A549 (cell line): ENCODE measurements around the gene SMTN. TPM values are rescaled to one million over a fixed set of nuclear protein-coding genes. Genes with fewer than 3 reads are reported as not detected.

Source experiments
- ATAC-seq, 2 experiments: fragments of 200-7000 bp in 1 of 2; fragments of >200 bp in 1 of 2; cut with Nextera tagmentation in 1 of 2; cut with Tn5 transposase in 1 of 2; 3 replicates each; pipeline versions ENCODE4 v1.8.0 to v1.9.1; 2018 to 2020; ENCODE audit warnings: mild to moderate bottlenecking in 1 of 2, moderate library complexity in 1 of 2
- CTCF ChIA-PET: fragments of 300-600 bp; sonication (Branson Sonifier 250); formaldehyde crosslinking; extraction: SDS; loops from one replicate; lab custom pipeline; 2021; ENCODE audit warnings: antibody characterized with exemption, inconsistent platforms; lab: Yijun Ruan, JAX
- POLR2A ChIA-PET: fragments of 350-600 bp; formaldehyde crosslinking; extraction: SDS; loops from one replicate; lab custom pipeline; 2021; ENCODE audit warnings: antibody characterized with exemption, inconsistent platforms; lab: Yijun Ruan, JAX
- DNase-seq, 2 experiments: peaks; one replicate each; pipeline versions ENCODE4 v3.0.0 to v3.0.0-alpha.2; 2011 to 2016; ENCODE audit warnings: low read depth in 1 of 2, low spot score in 1 of 2
- FAIRE-seq: peaks from 2 replicates; lab custom pipeline; 2011; peaks lifted over from hg19 to GRCh38; lab: Jason Lieb, UNC
- H3K27ac ChIP-seq, 2 experiments: fragments of >200 bp; sonication (Bioruptor Twin); formaldehyde crosslinking; 3 replicates each; pipeline ENCODE4 v1.5.1; 2016 to 2017
- H3K4me1 ChIP-seq: fragments of >200 bp; sonication (Bioruptor Twin); formaldehyde crosslinking; 3 replicates; pipeline ENCODE4 v1.6.1; 2016
- H3K4me2 ChIP-seq: fragments of >200 bp; sonication (Bioruptor Twin); formaldehyde crosslinking; 3 replicates; pipeline ENCODE4 v1.6.1; 2016
- H3K4me3 ChIP-seq: fragments of >200 bp; sonication (Bioruptor Twin); formaldehyde crosslinking; 3 replicates; pipeline ENCODE4 v1.5.1; 2016
- H3K9me3 ChIP-seq: fragments of >200 bp; sonication (Bioruptor Twin); formaldehyde crosslinking; 3 replicates; pipeline ENCODE4 v1.6.1; 2016
- CHD2 ChIP-seq: fragments of 150-350 bp; IDR thresholded peaks from 2 replicates; pipeline ENCODE4 v1.6.1; 2014; ENCODE audit warnings: low read length; ENCODE audit not compliant: partially characterized antibody
- CHD4 ChIP-seq: fragments of 200-600 bp; sonication (generic); IDR thresholded peaks from 2 replicates; pipeline ENCODE4 v1.6.1; 2016; ENCODE audit warnings: antibody characterized with exemption, mild to moderate bottlenecking, borderline replicate concordance
- EP300 ChIP-seq, 2 experiments: fragments of >200 bp; sonication (Bioruptor Twin); formaldehyde crosslinking; IDR thresholded peaks; 2 replicates in 1 of 2; 3 replicates in 1 of 2; pipeline ENCODE4 v1.6.1; 2016 to 2017
- GATA3 ChIP-seq: IDR thresholded peaks from 2 replicates; pipeline ENCODE4 v1.6.1; 2012; ENCODE audit warnings: borderline replicate concordance
- HOXA7 ChIP-seq: fragments of 250-450 bp; sonication (Bioruptor Pico); IDR thresholded peaks from 2 replicates; pipeline ENCODE4 v1.5.0; 2020; ENCODE audit warnings: mild to moderate bottlenecking, moderate library complexity
- JUN ChIP-seq, 2 experiments: fragments of >200 bp; sonication (Bioruptor Twin); formaldehyde crosslinking; IDR thresholded peaks; 2 replicates in 1 of 2; 3 replicates in 1 of 2; pipeline ENCODE4 v1.6.1; 2016 to 2017
- JUNB ChIP-seq: fragments of >200 bp; sonication (Bioruptor Twin); formaldehyde crosslinking; IDR thresholded peaks from 2 replicates; pipeline ENCODE4 v1.6.1; 2016
- NPAS2 ChIP-seq: fragments of 250-450 bp; sonication (Bioruptor Pico); IDR thresholded peaks from 2 replicates; pipeline ENCODE4 v1.8.0; 2022; ENCODE audit warnings: mild to moderate bottlenecking, moderate library complexity, borderline replicate concordance
- RAD21 ChIP-seq, 2 experiments: fragments of >200 bp in 1 of 2; sonication (Bioruptor Twin) in 1 of 2; formaldehyde crosslinking in 1 of 2; IDR thresholded peaks in 1 of 2; conservative IDR thresholded peaks in 1 of 2; 2 replicates in 1 of 2; 3 replicates in 1 of 2; pipeline ENCODE4 v1.6.1; 2012 to 2018; ENCODE audit warnings: inconsistent platforms in 1 of 2
- ZC3H11A ChIP-seq: fragments of 450-650 bp; IDR thresholded peaks from 2 replicates; pipeline ENCODE4 v1.6.1; 2014; ENCODE audit warnings: antibody characterized with exemption, mild to moderate bottlenecking
- ZFP36 ChIP-seq: fragments of 450-650 bp; IDR thresholded peaks from 2 replicates; pipeline ENCODE4 v1.6.1; 2014; ENCODE audit warnings: borderline replicate concordance; ENCODE audit not compliant: partially characterized antibody
- ZNF302 ChIP-seq: fragments of 250-450 bp; sonication (Bioruptor Pico); IDR thresholded peaks from 2 replicates; pipeline ENCODE4 v1.9.0; 2021; ENCODE audit warnings: inconsistent platforms, mild to moderate bottlenecking, moderate library complexity
- WGBS: methylation state at CpG from one replicate; pipeline ENCODE4 v1.1.6; 2017; ENCODE audit errors: missing lambda C conversion rate; 5-methylcytosine and 5-hydroxymethylcytosine counted together
- polyA plus RNA-seq, 4 experiments: library from polyadenylated mRNA; depleted of rRNA in 3 of 4; stranded (reverse); fragments of >200 nt; fragmentation: RNase III in 1 of 4; extraction: RNeasy Plus Mini Kit Qiagen cat#74134 plus additional on column Dnase treatment in 1 of 4; gene quantifications; 2 replicates in 3 of 4; 3 replicates in 1 of 4; pipeline ENCODE4 v1.2.3, GENCODE V29; 2011 to 2017
- TF ChIP-seq, protein P1 (sequence below): fragments of 200-600 bp; sonication (generic); IDR thresholded peaks from 2 replicates; pipeline ENCODE4 v1.6.1; 2016; ENCODE audit warnings: antibody characterized with exemption, mild to moderate bottlenecking, moderate library complexity
- TF ChIP-seq, protein P2 (sequence below): fragments of >200 bp; sonication (Bioruptor Twin); formaldehyde crosslinking; IDR thresholded peaks from 3 replicates; pipeline ENCODE4 v1.6.1; 2016
- TF ChIP-seq, protein P3 (sequence below): fragments of 250-450 bp; sonication (Bioruptor Pico); IDR thresholded peaks from 2 replicates; pipeline ENCODE4 v1.5.0; 2020; ENCODE audit warnings: low read depth, mild to moderate bottlenecking, moderate library complexity
- TF ChIP-seq, protein P4 (sequence below): IDR thresholded peaks from 2 replicates; pipeline ENCODE4 v1.6.1; 2012
- TF ChIP-seq, protein P5 (sequence below): IDR thresholded peaks from 2 replicates; pipeline ENCODE4 v1.6.1; 2012; ENCODE audit warnings: low read depth, borderline replicate concordance
- TF ChIP-seq, protein P6 (sequence below): fragments of >200 bp; sonication (Bioruptor Twin); formaldehyde crosslinking; IDR thresholded peaks from 3 replicates; pipeline ENCODE4 v1.5.1; 2016

SMTN gene
- polyA plus RNA-seq, 2 of the 4 experiments (the other 2 are of a cell fraction), result 12.7 to 33.1 TPM

DNA sequence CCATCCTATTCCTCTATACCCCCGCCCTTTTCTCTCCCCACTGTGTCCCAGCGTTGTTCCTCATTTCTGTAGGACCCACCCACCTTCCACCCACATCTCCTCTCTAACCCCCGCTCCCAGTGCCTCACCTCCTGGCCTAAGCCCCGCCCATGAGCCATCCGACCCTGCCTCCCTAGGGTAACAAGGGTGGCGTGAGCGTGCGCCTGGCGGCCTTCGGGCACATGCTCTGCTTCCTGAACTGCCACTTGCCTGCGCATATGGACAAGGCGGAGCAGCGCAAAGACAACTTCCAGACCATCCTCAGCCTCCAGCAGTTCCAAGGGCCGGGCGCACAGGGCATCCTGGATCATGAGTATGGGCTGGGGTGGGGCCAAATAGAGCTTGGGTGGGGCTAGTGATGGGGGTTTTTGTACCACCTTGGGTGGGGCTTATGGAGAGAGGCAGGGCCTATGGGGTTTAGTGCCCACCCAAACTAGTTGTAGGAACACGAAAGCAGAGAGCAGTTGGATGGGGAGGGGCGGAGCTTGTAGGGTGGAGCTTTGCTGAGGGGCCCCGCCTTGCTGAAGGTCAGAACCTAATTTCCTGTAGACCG is 46.2 kb downstream of the SMTN start:
- ChIA-PET POLR2A (no interaction called here), CTCF (interaction anchor here (0.8 to 3.3 kb wide), 3 partner anchors 14 to 20 kb away, joined by 3 to 17 read pairs (median 7); partner anchors contain the start of gene SELENOM)
- WGBS, result 86% methylated on average over 15 of the region's 19 CpGs
- Histone ChIP-seq H3K27ac (no peak overlapping the region), H3K4me2 (no peak overlapping the region), H3K4me1 (peaks cover 9% of the 10 kb centered on the region), H3K4me3 (no peak overlapping the region), H3K9me3 (no peaks in the 10 kb centered on the region)
- no peak for ATAC-seq
- no peak for DNase-seq
- TF ChIP-seq JUN (IDR thresholded peaks at IDR 0.05), result no peak
- TF ChIP-seq ZNF302 (CRISPR knock-in tag), result no peak
- no peak for TF ChIP-seq ZC3H11A
- TF ChIP-seq, protein P1, sequence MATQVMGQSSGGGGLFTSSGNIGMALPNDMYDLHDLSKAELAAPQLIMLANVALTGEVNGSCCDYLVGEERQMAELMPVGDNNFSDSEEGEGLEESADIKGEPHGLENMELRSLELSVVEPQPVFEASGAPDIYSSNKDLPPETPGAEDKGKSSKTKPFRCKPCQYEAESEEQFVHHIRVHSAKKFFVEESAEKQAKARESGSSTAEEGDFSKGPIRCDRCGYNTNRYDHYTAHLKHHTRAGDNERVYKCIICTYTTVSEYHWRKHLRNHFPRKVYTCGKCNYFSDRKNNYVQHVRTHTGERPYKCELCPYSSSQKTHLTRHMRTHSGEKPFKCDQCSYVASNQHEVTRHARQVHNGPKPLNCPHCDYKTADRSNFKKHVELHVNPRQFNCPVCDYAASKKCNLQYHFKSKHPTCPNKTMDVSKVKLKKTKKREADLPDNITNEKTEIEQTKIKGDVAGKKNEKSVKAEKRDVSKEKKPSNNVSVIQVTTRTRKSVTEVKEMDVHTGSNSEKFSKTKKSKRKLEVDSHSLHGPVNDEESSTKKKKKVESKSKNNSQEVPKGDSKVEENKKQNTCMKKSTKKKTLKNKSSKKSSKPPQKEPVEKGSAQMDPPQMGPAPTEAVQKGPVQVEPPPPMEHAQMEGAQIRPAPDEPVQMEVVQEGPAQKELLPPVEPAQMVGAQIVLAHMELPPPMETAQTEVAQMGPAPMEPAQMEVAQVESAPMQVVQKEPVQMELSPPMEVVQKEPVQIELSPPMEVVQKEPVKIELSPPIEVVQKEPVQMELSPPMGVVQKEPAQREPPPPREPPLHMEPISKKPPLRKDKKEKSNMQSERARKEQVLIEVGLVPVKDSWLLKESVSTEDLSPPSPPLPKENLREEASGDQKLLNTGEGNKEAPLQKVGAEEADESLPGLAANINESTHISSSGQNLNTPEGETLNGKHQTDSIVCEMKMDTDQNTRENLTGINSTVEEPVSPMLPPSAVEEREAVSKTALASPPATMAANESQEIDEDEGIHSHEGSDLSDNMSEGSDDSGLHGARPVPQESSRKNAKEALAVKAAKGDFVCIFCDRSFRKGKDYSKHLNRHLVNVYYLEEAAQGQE, result no peak
- no peak for TF ChIP-seq ZFP36
- TF ChIP-seq NPAS2 (CRISPR knock-in tag), result no peak
- TF ChIP-seq GATA3, result no peak
- TF ChIP-seq, protein P2, sequence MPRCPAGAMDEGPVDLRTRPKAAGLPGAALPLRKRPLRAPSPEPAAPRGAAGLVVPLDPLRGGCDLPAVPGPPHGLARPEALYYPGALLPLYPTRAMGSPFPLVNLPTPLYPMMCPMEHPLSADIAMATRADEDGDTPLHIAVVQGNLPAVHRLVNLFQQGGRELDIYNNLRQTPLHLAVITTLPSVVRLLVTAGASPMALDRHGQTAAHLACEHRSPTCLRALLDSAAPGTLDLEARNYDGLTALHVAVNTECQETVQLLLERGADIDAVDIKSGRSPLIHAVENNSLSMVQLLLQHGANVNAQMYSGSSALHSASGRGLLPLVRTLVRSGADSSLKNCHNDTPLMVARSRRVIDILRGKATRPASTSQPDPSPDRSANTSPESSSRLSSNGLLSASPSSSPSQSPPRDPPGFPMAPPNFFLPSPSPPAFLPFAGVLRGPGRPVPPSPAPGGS, result no peak
- FAIRE-seq, result no peak

DNA sequence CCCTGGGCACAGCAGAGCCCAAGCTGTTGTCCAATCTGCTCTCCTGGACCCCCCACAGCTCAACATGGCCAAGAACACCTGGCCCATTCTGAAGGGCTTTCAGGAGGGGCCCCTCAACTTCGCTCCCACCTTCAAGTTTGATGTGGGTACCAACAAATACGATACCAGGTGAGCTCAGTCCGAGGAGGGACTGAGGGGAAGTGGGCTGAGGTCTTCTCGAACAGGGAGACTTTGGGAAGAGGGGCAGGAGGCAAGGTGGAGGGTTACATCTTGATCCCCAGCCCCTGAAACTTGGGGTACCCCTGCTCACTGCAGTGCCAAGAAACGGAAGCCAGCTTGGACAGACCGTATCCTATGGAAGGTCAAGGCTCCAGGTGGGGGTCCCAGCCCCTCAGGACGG is 47.0 kb downstream of the SMTN start:
- ChIA-PET CTCF (interaction anchor here (0.8 to 2.0 kb wide), 3 partner anchors 12 to 20 kb away, joined by 3 to 7 read pairs (median 4); partner anchors contain the start of genes PLA2G3 and SELENOM), POLR2A (interaction anchor here (0.5 kb wide), 1 partner anchor 74 kb away, joined by 3 read pairs; no protein-coding TSS in a partner anchor)

More for the DNA sequence above, 47.0 kb downstream of the SMTN start:
- H3K27ac ChIP-seq, result no peak overlapping the region
- TF ChIP-seq HOXA7 (CRISPR knock-in tag) (no peak), EP300 (IDR thresholded peaks at IDR 0.05) (no peak), JUNB (no peak), CHD4 (no peak), JUN (IDR thresholded peaks at IDR 0.05) (no peak), ZNF302 (CRISPR knock-in tag) (no peak), CHD2 (no peak), RAD21 (conservative IDR thresholded peaks at IDR 0.05 in 1 of 2, IDR thresholded peaks at IDR 0.05 in 1 of 2) (no peak)
- TF ChIP-seq, protein P3, sequence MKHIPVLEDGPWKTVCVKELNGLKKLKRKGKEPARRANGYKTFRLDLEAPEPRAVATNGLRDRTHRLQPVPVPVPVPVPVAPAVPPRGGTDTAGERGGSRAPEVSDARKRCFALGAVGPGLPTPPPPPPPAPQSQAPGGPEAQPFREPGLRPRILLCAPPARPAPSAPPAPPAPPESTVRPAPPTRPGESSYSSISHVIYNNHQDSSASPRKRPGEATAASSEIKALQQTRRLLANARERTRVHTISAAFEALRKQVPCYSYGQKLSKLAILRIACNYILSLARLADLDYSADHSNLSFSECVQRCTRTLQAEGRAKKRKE (CRISPR knock-in tag), result no peak
- TF ChIP-seq, protein P4, sequence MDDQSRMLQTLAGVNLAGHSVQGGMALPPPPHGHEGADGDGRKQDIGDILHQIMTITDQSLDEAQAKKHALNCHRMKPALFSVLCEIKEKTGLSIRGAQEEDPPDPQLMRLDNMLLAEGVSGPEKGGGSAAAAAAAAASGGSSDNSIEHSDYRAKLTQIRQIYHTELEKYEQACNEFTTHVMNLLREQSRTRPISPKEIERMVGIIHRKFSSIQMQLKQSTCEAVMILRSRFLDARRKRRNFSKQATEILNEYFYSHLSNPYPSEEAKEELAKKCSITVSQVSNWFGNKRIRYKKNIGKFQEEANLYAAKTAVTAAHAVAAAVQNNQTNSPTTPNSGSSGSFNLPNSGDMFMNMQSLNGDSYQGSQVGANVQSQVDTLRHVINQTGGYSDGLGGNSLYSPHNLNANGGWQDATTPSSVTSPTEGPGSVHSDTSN, result no peak
- TF ChIP-seq, protein P5, sequence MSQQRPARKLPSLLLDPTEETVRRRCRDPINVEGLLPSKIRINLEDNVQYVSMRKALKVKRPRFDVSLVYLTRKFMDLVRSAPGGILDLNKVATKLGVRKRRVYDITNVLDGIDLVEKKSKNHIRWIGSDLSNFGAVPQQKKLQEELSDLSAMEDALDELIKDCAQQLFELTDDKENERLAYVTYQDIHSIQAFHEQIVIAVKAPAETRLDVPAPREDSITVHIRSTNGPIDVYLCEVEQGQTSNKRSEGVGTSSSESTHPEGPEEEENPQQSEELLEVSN, result no peak
- TF ChIP-seq, protein P6, sequence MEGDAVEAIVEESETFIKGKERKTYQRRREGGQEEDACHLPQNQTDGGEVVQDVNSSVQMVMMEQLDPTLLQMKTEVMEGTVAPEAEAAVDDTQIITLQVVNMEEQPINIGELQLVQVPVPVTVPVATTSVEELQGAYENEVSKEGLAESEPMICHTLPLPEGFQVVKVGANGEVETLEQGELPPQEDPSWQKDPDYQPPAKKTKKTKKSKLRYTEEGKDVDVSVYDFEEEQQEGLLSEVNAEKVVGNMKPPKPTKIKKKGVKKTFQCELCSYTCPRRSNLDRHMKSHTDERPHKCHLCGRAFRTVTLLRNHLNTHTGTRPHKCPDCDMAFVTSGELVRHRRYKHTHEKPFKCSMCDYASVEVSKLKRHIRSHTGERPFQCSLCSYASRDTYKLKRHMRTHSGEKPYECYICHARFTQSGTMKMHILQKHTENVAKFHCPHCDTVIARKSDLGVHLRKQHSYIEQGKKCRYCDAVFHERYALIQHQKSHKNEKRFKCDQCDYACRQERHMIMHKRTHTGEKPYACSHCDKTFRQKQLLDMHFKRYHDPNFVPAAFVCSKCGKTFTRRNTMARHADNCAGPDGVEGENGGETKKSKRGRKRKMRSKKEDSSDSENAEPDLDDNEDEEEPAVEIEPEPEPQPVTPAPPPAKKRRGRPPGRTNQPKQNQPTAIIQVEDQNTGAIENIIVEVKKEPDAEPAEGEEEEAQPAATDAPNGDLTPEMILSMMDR, result no peak
- TF ChIP-seq, all 56 proteins: peak for 0
- DNase-seq (no peak), ATAC-seq (no peak), FAIRE-seq (no peak)
- 82% methylated on average over 7 of the region's 7 CpGs for WGBS
- H3K9me3 ChIP-seq, result no peaks in the 10 kb centered on the region
- H3K4me1 ChIP-seq, result peaks cover 5% of the 10 kb centered on the region; the same call in 1 of the 3 replicates
- no peak overlapping the region for H3K4me3 ChIP-seq
- H3K4me2 ChIP-seq, result no peak overlapping the region
